HG02852 (cell line): Measurements from ENCODE around the gene ARHGAP24.
"Not testable (repeated sequence)": the region's sequence is repeated elsewhere in the genome, so short reads cannot be mapped to it uniquely, and the experiment has no call there.

Experiments used
- ATAC-seq: cut with Tn5 transposase; IDR thresholded peaks from one replicate; pipeline ENCODE4 v1.9.1; 2021; ENCODE audit warnings: mild to moderate bottlenecking, moderate library complexity; ENCODE audit not compliant: unreplicated experiment

The ARHGAP24 gene

GRCh38 chr4:85642356-85643100 lies 167.6 kb downstream of the ARHGAP24 start:
- peak; percentile 74 for ATAC-seq

GRCh38 chr4:85644061-85644460 lies 169.1 kb downstream of the ARHGAP24 start:
- no peak for ATAC-seq

DNA sequence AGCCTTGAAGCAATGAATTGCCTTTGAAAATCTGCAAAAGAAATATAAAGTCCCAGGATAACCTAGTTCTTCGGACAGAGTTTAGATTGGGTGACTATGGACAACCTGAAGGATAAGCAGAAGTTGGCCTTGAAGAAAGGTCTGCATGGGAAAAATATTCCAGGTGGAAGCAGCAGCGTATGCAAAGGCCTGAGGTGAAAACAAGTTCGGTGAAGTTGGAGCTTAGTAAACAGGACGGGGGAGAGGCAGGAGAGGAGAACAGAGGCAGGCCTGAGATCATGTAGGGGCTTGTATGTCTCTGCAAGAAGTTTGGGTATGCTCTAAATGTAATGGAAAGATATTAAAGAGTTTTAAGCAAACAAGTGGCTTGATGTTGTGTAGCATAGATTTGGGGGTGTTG lies 176.0 kb downstream of the ARHGAP24 start:
- no peak for ATAC-seq

DNA sequence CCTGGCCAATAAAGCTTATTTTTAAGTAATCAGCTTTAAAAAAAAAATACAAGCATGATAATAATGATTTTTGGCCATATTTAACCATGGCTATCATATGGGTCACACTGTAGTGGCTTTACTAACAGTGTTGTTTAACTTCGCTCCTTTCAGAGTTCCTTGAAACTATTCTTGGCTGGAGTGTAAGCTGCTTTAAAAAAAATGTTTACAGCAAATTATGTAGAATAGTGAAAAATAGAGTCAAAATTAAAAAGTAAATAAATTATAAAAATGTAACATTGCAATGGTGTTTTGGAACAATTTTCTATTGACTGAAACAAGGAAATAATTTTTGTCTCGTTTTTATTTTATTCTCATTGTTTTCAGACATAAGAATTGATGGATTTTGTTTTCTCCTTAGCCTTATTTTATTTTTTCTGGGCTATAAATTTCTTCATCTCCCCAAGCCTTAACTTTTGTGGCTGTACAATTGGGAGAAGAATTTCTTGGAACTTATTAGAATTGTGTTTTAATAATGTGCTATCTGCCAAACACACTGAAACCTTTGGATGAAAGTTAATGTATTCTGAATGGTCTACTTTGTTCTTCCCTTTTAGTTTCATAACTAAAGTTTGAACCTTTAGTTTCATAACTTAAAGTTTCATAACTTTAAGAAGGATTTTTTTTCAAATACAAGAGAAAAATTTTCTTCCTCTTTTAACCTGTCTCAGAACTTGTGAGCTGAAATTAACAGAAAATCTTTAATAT lies 182.0 kb downstream of the ARHGAP24 start:
- no peak for ATAC-seq

GRCh38 chr4:85658766-85659439 lies 184.0 kb downstream of the ARHGAP24 start:
- no peak for ATAC-seq

DNA sequence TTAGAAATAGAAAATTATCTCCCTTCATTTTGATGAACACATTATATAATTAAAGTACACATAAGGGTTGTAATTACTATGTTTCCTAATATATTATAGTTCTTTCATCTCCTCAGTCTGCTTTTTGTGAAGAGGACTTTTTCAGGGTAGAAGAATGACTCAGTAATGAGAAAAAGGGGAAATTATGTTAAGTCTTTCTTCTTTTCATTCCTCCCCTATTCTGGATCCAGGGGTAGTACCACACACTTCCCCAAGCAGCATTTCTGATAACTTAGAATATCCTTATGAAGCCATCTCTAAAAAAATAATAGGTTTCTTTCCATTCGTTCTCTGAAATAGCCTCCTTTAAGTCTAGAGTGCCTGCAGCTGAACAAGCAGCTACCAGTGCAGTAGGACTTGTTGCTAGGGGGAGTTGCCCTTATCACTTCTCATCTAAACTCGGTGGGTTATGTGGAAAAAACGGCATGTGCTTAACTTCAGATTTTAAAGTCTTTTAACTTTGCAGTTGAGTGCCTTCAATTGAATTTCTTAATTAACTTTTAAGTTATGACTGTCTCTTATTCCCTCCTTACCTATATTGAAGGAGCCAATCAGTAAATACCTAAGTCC lies 184.8 kb downstream of the ARHGAP24 start:
- ATAC-seq = peak; percentile 31

DNA sequence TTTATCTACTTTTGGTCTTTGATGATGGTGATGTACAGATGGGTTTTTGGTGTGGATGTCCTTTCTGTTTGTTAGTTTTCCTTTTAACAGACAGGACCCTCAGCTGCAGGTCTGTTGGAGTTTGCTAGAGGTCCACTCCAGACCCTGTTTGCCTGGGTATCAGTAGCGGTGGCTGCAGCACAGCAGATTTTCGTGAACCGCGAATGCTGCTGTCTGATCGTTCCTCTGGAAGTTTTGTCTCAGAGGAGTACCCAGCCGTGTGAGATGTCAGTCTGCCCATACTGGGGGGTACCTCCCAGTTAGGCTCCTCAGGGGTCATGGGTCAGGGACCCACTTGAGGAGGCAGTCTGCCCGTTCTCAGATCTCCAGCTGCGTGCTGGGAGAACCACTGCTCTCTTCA lies 191.7 kb downstream of the ARHGAP24 start:
- ATAC-seq = not testable (repeated sequence)

GRCh38 chr4:85669204-85669603 lies 194.3 kb downstream of the ARHGAP24 start:
- no peak for ATAC-seq

DNA sequence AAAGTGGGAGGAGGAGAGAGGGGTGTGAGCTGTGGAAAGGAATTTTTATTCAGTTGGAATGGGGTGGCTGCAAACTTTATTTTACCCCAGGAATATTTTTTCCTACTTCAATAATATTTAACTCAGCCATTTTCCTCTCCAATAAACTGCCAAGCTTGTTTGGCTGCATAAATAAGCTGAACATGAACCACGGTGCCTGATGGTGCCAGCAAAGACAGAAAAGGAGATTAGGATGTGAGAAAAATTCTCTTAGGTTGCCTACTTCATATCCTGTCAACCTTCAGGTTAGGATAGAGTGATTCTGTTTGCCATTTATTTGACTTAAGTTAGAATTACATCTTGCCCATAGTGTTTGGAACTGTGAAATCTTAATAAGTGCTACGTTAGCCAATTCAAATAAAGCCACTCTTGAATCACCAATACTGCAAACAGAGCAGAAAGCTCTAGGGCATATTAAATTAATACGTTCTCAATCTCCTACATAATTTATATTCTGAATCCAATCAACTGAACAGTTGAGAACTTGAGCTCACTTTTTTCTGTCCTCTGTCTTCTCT lies 195.1 kb downstream of the ARHGAP24 start:
- ATAC-seq = no peak

GRCh38 chr4:85671120-85671519 lies 196.2 kb downstream of the ARHGAP24 start:
- ATAC-seq = no peak

DNA sequence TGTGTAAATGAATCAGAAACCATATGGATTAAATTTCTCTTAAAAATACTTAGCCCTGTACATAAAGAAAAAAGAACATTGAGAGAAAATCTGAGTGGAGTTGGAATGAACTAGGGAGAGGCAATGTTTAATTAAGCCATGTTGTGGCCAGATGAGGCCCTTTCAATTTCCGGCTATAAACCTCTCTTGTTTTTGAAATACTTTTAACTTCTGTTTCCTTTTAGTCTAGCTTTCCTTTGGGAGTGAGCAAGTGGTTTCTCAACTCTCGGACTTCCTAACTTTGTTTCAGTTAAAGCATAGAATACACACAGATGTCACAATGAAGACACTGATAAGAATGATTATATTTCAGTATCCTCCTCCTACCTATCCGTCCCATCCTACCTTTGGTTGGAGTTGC lies 197.2 kb downstream of the ARHGAP24 start:
- ATAC-seq = no peak

GRCh38 chr4:85672959-85673358 lies 198.0 kb downstream of the ARHGAP24 start:
- peak; percentile 7 for ATAC-seq

- peak; percentile 58 for ATAC-seq
Measured at GRCh38 chr4:85673540-85673939, 198.6 kb downstream of the ARHGAP24 start.

DNA sequence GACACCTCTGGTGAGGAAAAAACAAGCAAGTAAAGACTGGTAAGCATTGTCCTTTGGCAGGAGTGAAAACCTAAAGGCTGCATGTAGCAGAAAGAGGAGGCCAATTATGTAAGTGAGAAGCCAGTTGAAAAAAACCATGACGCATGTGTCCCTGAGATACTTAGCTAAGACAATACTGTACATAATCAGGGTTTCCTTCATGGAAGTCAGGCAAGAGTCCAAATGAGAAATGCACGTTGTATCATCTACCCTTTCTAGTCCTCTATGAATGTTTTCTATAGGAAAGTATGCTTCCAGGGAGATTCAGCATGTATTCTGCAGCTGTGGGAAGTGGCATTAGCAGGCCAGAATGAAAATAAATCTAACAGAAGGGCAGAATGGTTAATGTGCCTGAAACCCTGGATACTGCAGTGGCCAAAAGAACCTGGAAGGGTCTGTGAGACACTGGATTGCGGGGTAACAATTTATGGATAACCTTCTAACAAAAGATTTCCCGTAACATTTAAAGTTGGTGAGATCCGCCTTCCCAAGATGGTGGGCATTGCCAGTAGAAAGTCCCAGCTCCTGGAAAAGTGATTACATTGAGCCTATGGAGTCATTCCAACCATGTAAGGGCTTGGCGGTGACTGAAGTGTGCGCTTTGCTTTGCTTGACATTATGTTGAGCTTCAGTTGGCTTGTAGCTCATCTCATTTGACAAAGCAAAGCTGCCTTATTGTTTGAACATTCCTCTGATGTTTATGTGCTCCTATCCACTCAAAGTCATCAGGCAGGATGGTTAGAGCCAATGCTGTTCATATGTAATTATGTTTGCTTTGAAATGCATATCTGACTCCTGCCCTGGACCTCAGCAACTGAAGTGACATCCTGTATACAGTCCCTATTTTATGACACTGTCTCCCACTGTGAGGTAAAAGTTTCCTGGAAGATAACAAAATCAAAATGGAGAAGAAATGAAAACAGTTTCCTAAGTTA lies 200.4 kb downstream of the ARHGAP24 start:
- no peak for ATAC-seq

DNA sequence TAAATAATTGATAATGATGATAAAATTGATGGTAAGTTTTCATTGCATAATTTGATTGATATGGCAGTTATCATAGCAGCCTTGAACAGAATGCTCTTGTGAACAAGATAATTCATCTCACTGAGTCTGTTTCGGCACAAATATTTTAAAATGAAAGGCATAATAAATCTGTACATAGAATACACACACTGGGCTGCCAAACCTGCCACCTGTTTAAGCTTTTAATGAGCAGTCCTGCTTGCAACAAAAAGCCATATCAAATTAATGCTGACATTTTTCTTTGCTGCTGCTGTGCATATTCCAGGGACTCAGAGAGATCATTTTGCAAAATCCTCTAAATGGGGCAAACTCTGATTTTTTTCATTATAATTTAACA lies 201.1 kb downstream of the ARHGAP24 start:
- no peak for ATAC-seq

DNA sequence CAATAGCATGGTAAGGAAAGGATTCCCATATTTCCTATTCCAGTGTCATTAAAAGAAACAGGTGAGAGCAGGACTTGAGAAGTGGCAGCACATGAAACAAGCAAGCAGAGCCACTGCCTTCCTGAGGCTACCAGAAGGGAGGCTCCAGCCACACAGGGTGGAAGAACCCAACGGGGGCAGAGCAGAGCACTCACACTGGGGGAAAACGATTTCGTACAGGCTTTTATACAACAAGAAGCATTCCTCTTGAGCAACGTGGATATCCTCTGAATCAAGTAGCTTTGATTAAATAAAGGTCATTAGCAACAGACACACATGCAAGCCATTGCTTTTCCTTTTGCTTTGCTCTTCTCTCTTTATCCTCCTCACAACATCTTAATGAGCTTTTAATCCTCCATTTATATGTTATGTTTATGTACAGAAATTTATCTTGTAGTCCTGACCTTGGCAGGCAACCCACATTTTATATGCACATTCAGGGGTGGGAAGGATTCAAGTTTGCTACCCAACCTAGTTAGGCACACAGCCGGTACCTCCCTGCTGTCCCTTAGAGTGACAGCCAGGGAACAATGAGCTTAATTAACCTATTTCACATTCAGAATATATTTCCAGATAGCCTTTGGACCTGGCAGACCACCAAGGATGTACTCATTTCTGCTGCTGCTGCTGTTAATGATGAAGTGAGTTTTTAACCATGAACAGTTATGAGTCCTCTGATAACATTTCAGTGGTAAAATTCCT lies 202.1 kb downstream of the ARHGAP24 start:
- no peak for ATAC-seq

DNA sequence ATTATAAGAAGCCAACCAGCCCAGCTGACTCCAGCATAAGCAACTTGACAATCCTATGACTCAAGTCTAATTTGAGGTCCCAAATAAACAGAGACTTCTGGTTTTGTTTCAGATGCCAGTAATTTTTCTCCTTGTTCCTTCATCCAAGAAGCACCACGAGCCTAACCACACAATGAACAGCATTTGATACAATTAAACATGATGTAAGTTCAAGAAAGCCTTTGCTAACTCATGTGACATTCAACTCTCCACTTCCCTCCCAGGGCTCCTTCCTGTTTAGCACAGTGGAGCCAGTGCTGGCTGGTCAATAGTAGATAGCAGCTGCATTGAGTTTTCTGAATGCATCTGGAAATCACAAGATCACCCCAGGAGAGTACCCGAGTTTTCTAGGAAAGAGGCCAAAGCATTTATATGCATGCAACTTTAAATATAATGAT lies 206.3 kb downstream of the ARHGAP24 start:
- ATAC-seq = peak; percentile 57

DNA sequence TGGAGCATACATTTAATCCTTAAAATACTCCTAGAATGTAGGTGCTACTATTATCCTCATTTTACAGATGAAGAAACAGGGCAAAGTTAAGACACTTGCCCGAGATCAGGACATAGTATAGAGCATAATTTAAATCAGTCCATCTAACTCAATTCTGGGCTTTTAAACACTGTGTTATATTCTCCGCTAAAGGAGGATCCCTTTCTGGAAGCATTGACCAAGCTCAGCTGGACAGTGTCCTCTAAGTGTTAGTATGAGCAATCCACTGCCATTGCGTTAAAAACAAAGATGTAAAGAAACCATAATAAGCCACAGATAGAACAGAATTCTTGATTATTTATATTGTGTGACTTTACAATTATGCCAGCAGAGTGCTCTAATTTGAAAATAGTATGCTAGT lies 207.0 kb downstream of the ARHGAP24 start:
- ATAC-seq = no peak

GRCh38 chr4:85682391-85682790 lies 207.4 kb downstream of the ARHGAP24 start:
- no peak for ATAC-seq
